NCI-H1417 treated with DMSO at 0.1 percent for 48 hours (cell line): ENCODE measurements around the gene GCK.

Experiments
- DNase-seq: peaks from one replicate; lab custom pipeline; 2025; lab: John Stamatoyannopoulos, UW

Gene GCK

DNA sequence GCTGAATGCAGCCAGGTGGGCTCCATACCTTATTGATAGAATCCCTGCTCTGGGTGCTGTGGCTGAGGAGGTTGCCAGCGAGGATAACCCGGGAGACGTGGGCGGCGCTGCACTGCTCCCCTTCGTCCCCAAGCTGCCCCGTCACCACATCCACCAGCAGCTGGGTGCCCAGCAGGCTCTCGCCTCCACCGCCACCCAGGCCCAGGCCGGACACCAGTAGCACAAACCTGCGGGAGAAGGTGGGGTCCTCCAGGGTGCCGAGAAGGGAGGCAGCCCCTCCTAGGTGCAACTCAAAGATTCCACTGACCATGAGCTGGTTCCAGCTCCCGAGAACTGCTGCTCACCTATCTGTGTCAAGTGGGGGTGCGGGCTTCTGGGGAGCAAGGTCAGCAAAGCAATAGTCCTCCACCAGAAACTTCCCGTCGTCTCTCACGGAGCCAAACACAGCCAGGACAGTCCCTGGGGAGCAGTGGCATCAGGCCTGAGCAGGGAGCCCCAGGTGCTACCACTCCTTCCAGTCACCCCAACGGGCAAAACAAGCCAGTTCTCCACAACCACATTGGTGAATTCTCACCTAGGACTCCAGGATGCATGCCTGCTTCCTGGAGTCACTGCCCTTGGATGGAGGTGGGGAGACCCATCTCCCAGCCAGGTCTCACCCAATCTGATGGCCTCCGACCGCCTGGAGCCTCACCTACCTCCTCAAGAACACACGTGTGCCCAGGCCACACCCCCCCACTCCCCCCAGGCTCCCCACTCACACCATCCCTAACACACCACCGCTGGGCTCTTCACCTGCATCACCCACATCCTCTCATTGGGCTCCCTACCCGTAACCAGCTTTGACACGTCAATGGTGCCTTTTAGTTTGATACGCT, 72.2 kb downstream of the GCK start:
- no peak for DNase-seq

DNA sequence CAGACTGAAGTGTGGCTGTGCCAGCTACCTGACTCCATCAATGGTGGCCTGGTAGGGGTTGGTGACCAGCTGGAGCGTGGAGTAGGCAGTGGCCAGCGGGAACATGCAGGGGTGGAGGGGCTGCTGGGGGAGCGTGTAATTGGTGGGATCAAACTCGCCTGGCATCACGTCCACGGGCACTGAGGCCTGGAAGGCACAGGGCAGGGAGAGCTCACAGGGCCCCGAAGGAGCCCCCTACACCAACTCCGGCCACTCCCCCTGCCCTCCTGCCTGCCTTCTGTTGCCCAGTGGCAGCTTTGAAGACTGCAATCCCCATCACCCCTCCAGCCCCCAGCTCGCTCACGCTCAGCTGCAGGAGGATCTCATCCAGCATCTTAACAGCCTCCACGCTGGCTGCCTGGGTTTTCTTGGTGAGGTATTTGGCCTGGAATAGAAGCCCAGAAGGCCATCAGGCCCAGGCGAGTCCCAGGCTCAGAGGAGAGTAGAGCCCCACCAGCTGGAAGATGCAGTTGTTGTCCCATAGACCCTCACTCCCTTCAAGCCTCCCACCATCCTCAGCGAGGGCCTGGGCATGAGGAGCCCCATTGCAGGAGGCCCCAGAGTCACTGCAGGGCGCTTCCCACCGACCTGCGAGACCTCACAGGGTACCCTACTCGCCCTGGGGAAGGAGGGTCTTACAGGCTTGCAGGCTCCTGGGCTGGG, 73.0 kb downstream of the GCK start:
- no peak for DNase-seq

DNA sequence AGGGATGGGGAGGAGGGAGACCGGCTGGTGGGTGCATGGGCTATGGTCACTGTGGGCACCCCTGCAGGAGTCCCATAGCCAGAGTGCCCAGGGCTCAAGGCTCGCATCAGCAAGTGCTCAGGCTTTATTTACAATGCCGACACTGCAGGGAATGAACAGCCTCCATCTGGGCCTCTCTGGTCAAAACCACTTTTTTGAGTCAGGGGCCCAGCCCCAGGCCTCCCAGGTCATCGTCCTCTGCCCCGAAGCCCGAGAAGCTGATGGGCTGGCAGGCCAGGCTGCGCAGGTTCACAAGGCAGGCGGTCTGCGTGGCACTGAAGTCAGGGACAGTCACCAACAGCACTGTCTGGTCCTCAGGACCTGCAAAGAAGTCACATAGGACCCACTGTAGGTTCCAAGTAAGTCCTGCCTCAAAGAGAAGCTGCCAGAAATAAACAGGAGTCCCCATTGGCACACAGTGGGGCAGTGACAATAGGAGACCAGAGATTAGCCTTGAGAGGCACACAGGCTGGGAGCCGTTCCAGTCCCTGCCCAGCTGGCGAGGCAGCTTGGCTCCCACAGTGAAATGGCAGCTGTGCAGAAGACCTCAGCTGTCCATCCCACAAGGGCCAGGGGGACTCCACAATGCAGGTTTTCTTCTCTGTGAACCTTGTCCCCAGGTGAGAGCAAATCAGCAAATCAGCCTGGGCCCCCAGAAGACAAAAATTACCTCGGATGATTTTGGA, 74.5 kb downstream of the GCK start:
- no peak for DNase-seq

DNA sequence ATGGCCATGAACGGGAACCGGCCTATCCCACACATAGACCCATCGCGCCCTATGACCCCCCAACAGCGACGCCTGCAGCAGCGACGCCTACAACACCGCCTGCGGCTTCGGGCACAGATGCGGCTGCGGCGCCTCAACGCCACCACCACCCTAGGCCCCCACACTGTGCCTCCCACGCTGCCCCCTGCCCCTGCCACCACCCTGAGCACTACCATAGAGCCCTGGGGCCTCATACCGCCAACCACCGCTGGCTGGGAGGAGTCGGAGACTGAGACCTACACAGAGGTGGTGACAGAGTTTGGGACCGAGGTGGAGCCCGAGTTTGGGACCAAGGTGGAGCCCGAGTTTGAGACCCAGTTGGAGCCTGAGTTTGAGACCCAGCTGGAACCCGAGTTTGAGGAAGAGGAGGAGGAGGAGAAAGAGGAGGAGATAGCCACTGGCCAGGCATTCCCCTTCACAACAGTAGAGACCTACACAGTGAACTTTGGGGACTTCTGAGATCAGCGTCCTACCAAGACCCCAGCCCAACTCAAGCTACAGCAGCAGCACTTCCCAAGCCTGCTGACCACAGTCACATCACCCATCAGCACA, 75.4 kb downstream of the GCK start:
- DNase-seq: no peak

GRCh38 chr7:44112997-44113763, 76.1 kb downstream of the GCK start:
- DNase-seq: no peak

DNA sequence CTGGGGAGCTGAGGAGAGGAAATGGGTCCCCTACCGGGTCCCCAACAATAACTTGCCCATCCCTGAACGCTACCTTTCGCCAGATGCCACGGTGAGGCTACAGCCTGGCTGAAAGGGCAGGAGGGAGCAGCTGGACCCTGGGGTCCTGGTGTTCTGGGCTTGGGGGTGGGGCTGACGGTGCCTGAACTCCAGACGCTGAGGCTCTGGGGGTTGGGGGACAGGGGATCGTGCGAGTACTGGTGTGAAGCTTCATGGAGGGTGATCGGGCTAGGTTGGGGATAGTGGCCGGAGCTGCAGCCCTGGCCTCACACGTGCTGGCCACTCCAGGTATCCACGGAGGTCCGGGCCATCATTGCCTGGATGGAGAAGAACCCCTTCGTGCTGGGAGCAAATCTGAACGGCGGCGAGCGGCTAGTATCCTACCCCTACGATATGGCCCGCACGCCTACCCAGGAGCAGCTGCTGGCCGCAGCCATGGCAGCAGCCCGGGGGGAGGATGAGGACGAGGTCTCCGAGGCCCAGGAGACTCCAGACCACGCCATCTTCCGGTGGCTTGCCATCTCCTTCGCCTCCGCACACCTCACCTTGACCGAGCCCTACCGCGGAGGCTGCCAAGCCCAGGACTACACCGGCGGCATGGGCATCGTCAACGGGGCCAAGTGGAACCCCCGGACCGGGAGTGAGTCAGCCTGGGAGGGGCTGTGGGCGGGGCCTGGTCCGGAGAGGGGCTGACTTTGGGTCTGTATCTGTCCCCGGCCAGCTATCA, 76.8 kb downstream of the GCK start:
- no peak for DNase-seq

DNA sequence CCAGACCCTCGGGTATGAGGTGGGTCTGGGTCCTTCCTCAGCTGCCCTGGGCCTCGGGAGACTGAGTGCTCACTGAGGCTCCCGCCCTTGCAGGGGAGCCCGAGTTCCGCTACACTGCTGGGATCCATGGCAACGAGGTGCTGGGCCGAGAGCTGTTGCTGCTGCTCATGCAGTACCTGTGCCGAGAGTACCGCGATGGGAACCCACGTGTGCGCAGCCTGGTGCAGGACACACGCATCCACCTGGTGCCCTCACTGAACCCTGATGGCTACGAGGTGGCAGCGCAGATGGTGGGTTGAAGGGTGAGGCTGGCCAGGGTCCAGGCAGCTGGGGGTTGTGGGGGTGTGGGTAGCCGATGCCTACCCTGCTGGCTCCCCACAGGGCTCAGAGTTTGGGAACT, 77.5 kb downstream of the GCK start:
- no peak for DNase-seq

DNA sequence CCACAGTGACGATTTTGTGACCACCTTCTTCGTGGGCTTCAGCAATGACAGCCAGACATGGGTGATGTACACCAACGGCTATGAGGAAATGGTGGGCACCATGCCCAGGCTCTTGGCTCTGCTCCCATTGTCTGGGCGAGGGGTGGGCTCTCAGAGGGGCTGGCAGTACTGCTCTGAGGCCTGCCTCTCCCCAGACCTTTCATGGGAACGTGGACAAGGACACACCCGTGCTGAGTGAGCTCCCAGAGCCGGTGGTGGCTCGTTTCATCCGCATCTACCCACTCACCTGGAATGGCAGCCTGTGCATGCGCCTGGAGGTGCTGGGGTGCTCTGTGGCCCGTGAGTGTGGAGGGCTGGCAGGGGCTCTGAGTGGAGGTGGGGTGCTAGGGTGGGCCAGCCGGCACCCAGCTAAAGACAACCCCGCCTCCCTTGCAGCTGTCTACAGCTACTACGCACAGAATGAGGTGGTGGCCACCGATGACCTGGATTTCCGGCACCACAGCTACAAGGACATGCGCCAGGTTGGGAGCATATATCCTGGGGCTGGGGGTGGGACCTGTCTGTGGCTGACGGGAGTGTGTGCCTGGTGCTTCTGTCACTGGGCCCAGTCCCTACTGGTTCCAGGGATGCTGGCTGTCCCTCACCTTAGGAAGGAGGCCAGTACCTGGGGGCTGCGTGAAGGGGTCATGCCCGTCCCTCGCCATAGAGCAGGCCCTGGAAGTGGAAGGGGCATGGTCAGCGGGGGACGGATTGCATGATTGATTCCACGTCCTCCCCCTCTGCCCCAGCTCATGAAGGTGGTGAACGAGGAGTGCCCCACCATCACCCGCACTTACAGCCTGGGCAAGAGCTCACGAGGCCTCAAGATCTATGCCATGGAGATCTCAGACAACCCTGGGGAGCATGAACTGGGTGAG, 78.3 kb downstream of the GCK start:
- DNase-seq: no peak

- no peak for DNase-seq
These were observed 79.2 kb downstream of the GCK start for GRCh38 chr7:44109991-44110390.

DNA sequence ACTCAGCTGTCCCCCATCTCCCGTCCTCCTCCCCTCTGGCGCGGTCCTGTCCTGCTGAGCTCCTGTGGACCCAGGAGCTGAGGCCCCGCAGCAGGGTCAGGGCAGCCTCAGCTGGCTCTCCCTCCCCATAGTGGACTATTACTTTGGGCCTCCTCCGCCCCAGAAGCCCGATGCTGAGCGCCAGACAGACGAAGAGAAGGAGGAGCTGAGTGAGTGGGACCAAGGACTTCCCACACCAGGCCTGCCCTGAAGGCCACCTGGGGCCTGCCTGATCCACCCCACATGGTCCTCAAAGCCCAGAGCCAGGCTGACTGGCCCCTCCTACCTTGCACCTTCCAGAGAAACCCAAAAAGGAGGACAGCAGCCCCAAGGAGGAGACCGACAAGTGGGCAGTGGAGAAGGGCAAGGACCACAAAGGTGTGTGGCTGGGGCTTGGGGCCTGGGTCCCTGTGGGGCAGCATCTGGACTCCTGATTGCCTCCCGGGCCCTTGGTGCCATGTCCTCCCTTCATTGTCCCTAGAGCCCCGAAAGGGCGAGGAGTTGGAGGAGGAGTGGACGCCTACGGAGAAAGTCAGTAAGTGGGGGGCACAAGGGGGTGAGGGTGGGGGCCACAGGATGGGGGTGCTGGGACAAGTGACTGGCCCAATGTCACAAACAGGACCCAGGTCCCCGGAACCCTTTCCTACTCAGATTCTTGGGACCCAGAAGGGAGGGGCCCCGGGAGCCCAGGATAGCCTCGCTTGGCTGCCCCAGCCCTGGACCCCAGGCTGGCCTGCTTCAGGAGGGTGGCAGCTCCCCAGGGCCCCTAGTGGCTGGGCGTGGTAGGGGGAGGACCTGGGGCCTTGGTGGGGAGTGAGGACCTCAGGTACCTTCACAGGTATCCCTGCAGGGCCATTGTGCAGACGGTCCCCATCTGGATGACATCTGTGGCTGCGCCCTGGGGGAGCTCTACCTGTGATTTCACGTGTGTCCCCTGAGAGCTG, 80.2 kb downstream of the GCK start:
- no peak for DNase-seq

DNA sequence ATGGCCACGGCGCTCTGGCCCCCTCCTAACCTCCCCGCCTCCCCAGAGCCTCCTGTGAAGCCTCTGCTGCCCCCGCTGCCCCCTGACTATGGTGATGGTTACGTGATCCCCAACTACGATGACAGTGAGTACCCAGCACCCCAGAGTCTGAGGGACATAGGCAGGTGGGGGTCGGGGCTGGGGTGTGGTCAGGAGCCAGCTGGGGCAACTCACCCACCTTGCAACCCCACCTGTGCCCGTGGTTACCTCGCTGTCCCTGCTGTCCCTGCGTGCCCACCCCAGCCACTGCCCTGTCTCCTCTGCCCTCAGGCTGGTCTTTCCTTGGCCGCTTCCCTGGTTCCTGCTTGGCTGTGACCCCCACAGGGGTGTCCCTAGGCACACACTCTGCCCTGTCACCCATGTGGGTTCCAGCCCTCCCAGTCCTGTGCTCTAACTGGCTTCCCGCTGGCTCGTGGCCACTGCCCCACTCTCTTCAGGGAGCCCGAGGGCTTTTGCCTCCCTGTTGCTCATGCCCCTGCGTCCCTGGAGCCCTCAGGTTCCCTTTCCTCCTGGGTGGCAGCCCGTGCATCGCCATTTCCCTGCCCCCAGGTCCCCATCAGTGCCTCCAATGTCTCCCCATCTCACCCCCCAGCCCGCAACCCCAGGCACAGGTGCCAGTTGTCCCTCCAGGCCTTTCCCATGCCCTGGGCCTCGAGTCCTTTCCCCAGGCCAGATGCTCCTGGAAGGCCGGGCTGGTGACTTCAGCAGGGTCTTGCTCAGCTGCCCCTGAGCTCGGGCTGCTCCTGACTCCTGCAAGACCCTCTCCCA, 81.1 kb downstream of the GCK start:
- DNase-seq: no peak

DNA sequence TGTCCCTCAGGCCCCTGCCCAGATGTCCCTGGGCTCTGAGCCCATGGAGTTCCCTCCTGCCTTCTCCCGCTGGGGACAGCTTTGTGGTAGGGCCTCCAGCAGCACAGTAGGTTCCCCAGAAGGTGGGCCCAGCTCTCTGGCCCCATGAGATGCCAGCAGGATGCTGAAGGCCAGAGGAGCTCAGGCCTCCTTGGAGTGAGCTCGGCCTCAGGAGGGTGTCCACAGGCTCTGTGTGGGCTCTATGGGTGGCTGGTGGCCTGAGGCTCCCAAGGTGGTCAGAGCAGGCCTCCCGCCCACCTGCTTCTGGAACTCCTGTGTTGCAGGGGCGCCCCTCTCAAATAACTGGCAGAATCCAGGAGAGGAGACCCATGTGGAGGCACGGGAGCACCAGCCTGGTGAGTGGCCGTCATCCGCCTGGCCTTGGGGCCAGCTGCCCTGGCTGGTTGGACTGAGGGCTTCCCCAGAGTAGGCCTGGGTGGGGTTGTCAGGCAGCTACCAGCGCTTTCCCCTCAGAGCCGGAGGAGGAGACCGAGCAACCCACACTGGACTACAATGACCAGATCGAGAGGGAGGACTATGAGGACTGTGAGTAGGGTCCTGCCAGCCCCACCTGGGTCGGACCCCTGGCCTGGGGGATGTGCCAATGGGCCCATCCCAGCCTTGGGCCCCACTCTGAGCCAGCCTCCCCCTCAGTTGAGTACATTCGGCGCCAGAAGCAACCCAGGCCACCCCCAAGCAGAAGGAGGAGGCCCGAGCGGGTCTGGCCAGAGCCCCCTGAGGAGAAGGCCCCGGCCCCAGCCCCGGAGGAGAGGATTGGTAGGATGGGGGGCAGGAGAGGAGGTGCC, 81.9 kb downstream of the GCK start:
- no peak for DNase-seq

- DNase-seq: no peak
These were observed 82.8 kb downstream of the GCK start for GRCh38 chr7:44106311-44107065.

DNA sequence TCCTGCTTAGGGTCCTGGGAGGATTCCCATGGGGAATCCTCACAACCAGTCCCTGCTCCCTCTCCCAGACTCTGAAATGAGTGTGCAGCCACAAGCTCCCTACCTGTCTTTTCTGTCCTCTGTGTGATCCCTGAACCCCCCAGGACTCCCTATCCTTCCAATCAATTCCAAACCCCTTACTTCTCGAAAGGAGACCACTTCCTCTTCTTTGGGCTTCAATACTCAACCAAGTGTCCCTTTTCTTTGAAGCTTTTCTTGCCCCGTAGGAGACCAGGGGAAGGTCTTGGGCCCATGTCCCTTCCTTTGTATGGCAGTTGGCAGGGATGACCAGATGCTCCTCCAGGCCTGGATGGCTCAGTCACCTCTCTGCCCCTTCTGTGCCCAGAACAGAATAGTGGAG, 83.4 kb downstream of the GCK start:
- DNase-seq: no peak

- no peak for DNase-seq
These were observed 84.1 kb downstream of the GCK start for GRCh38 chr7:44104860-44105771.
